Activated CD8-positive, alpha-beta memory T cell treated with anti-CD3 and anti-CD28 coated beads, Interleukin-2, amount 50 U/mL, for 24 hours (primary cell): Measurements from ENCODE around the gene PRKCA.

ENCODE experiments used
- DNase-seq: peaks from one replicate; pipeline ENCODE4 v3.0.0-alpha.2; 2020; ENCODE audit errors: extremely low read depth

The PRKCA gene

DNA sequence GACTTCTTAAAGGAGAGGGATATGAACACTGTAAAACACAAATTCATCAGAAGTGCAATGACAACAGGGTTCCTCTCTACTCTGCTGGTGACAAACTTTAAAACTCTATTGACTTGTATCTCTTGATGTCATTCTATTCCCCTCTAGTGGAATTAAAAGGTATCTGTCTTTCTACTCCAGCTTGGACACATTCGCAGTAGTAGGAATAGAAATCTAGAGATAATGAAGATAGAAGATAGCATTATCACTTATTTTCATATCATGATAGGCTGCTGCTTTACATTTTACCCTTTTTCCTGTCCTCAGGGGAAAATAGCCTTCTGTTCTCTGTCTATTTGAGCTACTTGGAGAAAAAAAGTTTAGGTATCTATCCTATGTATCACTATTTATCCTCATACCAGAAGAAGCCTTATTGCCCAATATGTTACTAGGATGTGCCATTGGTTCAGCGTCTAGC is 322.9 kb downstream of the PRKCA start:
- no peak for DNase-seq

DNA sequence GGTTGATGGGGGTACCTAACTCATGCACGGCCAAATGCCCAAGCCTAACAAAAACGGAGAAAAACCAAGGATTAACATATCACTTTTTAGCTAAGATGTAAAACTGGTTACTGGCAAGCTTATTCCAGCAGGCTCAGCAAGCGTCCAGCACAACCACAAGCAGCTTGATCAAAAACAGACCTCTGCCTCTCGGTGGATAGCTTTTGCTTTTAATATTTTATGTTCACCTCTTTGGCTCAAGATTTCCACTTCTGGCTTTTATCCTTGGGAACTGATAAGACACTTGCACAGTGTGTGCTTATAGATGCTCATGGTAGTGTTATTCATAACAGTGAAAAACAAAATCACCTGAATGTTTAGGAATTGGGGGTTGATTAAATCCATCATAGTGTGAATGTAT is 325.6 kb downstream of the PRKCA start:
- no peak for DNase-seq

DNA sequence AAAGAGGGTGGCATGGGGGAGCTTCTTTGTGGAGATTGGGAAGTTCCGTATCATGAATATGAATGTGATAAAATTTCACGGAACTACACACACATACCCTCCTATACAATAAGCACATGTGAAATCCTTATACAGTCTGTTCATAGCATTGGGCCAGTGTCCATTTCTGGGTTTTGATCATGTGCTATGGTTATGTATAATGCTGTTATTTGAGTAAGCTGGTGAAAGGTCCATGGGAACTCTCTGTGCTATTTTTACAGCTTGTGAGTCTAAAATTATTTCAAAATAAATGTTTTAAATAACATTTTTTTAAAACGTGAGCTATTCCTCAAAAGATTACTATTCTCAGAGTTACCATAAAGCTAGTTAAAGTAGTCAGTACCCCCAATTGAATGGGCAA is 327.3 kb downstream of the PRKCA start:
- no peak for DNase-seq

DNA sequence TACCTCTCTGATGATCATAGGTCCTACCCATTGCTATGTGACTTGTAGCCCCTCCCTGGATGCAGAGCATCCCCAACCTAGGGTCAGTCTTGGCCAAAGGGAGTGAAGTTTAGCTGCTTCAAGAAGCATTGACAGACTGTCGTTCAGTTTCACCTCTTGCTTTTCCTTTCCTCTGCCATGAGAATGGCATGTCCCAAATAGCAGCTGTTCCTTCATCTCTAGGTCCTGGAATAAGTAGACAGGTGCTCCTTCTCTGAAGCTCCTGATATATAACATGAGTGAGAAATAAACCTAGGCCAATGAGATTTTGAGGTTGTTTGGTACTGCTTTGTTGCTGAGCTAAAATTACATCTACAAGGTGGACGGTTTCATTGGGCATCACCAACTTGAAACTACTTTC is 328.0 kb downstream of the PRKCA start:
- DNase-seq: no peak

DNA sequence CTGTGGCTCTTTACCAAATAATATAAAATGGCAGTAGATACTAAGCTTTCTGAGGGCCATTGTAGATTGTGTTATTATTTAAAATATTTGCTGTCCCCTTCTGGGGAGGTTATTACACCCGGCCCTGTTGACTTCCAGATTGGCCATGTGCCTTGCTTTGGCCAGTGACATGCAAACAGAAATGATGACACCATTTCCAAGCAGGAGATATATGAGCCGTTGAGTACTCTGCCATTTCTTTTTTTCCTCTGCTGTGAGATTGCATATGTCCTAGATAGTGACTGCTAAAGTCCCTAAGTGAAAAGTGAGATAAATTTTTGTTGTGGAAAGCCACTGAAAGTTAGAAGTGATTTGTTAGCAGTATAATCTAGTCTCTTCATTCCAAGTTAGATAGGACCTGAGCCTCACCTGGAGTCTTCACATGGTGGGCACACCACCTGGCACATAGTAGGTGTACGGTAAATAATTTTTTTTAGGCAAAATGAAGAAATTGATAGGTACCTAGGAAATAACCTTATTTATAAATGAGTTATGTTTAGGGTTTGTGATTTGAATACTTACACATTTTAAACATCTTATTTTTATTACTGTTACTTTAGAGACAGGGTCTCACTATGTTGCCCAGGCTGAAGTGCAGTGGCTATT is 328.5 kb downstream of the PRKCA start:
- no peak for DNase-seq

DNA sequence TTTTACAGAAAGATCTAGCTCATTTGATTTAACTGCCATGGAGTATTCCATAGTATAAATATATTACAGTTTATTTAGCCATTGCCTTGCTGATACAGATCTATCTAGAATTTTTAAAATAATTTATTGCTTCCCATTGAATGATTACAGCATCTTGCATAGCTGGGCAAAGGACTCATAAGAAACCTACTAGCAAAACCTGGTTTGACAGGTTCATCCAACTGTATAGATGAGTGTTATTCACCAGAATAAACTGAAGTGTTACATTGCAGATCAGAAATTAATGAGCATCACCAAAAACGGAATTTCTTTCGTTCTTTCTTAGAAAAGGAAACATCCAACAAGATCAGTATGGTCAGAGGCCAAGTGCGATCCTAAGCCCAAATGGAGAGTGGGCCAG is 330.3 kb downstream of the PRKCA start:
- no peak for DNase-seq

DNA sequence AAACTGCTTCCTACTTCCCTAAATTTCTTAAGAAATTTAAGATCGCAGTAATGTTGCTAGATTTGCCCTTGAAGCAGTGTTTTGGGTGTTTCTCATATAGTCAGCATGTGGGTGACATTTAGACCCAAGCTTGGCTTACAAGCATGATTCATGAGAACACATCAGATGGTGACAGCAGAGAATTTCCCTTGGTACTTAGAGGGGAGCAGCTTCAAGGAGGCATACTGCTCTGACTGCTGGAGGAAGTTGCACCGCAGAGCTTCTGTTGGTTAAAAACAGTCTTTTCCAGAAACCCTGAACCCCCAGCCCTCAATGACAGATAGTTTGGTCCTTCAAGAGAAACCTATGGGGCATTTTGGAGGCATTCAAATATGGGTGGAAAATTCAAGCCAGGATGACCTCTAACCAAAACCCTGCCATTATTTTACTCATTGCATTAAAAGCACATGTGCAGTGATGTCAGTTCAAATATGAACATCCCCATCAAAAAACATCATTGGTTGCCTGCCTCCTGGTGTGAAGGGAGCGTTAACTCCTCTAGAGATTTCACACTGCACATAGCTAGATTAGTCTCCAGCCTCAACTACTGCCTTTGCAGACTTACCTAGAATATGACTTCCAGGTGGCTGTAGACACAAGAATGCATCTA is 331.0 kb downstream of the PRKCA start:
- DNase-seq: no peak

DNA sequence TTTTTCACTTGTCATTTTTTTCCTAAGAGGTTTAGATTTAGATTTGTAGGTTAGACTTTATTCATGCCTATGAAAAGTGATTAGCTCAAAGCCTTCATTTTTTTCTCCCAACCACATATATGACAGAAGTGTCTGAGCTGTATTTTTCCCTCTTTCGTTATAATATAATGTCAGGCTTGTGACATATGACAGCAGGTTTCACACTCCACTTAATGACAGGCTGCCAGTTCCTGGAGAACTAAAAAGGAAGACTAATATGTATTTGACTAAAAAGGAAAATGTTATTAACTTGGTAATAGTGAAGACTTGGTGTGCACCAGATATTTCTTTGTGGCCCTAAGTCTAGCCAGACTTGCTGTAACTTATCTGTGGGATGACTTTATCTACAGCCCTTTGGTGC is 331.8 kb downstream of the PRKCA start:
- no peak for DNase-seq

DNA sequence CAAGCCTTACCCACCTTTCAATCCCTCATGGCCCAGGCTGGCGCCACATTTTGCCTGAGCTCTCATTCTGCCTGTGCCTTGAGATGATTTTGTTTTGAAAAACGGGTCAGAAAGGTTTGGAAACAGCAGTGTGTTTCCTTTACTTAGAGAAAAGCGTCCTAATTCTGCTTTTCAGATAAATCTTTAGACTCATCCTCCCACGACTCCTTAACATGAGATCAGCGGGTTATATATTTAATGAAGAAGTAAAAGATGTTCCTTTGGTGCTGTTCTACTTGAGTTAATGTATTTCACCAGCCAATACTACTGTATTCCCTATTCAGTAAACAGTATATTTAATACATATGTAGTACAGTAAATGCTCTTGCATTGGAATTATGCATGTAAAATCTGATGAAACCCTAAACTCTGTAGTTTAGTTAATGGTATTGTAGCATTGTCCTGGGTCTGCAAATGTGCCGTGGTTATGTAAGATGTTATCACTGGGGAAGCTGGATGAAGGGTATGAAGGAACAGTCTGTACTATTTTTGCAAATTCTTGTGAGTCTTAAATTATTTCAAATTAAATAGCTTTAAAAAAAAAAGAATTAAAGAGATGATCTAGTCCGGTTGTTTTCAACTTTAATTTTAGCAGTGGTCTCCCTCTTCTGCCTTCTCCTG is 333.1 kb downstream of the PRKCA start:
- DNase-seq: no peak

DNA sequence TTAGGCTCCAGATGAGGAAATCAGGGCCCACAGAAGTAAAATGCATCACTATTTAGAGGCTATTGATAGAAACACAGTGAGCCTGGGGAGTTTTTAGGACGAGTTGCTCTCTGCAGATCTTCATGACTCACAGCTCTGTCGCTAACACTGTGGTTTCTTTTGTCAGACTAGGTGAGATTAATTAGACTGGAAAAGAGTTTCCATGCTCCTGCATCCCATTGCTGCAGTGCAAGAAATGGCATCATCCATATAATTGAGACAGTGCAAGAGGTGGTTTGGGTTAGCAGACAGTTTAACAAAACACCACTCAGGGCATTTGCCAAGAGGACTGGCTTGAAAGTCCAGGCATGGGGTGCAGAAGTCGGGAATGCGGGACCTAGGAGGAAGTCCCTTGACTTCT is 333.7 kb downstream of the PRKCA start:
- no peak for DNase-seq

DNA sequence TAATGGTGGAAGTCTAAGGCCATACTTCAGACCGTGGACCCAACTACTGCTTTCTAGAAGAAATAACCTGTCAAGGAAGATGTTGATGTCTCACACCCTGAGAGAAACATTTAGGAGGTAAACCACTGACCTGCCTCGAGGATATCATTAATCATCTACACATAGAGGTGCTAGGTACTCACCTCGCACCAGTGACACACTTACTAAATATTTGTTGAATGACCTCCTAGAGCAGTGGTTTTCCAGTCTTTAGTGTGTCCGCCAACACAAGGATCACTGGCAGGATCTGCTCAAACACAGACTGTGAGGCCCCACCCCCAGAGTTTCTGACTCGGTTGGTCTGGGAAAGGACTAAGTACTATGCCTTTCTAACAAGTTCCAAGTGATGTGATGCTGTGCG is 335.1 kb downstream of the PRKCA start:
- no peak for DNase-seq

DNA sequence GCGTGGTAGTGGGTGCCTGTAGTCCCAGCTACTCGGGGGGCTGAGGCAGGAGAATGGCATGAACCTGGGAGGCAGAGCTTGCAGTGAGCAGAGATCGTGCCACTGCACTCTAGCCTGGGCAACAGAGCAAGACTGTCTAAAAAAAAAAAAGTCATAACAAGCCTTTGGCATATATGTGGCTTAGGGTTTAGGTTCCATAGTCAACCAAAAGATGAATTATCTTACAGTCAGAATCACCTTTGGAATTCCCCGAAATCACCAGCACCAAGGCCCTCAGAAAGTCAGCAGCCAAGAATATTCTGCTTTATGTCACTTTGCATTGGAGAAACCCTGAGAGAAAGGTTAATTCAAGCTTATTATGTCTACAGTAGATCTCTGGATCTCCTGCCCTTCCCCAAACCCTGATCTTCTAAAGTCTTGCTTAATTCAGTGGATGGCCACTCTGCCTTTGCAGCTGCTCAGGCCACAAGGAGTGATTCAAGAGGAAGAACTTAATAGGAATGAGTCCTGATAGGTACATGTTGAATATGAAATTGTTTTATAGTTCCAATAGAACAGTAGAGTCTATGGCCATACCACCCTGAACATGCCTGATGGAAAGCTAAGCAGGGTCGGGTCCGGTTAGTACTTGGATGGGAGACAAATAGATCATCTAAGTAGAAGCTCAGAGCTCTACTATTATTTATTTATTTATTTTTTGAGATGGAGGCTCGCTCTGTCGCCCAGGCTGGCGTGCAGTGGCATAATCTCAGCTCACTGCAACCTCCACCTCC is 336.5 kb downstream of the PRKCA start:
- DNase-seq: no peak

DNA sequence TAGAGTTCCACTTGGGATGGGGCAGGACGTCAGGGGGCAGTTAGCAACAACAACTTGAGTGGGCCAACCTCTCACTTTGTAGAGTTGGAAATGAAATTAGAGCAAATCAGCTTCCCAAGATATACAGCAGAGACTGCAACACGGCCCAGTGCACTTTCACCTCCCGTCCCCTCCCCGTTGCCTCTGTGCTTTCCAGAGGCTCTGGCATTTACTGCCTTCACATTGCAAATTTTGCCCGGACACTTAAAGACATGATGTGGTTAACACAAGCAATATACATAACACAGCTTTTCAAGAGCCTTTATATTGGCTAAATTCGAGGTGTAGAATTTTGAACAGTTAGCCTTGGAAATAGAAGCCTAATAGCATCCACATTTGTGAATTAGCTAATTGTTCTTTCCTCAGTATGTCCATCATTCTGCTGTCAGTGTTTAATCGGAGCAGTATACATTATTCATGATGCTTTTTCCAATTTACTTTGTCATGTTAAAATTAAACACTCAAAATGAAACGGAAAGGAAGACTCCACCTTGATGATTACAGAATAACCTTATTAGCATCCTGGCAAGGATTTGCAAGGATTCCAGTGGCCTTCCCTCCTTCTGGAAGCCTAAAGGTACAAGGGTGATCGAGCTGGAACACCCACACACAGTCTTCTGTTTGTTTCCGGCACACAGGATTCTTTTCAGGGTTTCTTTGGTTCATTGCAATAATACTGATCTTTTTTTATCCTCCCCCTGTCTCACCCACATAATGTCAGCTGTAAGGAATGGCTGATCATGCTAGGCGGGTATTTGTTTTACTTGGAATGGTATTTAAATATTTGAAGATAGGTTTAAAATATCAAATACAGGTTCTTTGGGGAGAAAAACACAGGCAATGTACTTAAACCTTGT is 341.6 kb downstream of the PRKCA start:
- DNase-seq: no peak

DNA sequence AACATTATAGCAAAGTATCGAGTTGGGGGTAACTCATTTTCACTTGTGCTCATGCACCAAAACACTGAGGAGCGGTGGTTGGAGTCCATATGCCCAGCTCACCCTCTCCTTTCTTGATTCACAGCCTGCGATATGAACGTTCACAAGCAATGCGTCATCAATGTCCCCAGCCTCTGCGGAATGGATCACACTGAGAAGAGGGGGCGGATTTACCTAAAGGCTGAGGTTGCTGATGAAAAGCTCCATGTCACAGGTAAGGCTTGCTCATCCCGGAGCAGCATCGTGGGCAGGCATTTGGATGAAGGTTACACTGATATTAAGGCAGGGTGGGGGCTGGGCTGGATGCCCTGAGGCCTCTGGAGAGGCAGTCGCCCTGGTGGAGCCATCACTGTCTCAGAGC is 342.8 kb downstream of the PRKCA start:
- no peak for DNase-seq

DNA sequence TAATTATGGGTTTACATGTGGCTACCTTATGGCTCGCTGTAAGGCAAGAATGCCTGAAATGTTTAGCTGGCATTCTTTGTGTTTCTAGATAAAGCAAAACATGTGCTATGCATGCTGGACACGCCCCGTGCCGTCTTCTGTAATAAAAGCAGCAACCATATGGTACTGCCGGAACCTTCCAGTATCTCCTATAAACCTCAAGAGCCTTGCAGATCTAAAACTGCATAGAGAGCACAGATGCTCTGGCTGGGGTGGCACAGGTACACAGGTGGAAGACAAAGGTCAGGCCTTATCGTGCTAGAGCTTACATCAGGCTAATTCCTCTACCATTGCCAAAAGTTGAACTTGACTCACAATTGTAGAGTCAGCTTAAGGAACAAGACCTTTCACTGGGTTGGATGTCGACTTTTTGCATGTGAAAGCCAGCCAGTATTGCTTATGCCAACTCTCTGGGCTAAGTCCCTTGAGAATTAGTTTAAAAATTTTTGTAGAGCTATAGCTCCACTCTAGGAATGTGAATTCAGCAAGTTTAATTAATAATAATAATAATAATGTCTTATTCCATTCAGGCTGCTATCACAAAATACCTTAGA is 345.1 kb downstream of the PRKCA start:
- no peak for DNase-seq

DNA sequence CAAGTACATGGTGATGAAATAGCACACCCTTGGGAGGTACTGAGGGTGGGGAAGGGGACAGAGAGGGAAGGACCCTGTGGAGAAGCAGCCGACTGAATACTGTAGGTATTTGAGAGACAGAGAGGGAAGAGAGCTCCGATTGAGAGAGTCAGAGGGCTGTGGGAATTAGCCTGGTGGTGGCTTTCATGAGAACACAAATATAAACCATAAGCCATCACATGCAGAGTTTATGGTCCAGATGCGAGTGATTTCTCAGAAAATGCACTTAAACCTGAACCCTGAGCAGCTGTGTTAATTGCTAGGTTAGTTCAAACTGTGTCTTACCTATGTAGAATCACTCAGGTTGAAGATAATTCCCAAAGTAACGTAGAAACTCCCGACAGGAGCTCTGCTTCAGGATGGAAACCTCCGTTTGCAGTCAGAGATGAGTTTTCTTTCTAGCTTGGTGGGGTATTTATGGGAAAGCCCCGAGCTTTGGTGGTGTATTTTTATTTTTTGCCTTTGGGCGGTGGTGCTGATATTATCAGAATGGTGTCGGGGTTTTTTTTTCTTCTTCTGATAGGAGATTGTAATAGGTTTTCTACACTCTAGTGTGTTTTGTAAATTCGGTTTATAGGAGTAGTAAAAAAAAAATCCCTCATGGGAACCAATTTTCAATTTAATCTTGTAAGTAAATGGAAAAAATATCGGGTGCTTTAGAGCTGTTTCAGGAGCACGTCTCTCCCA is 347.6 kb downstream of the PRKCA start:
- DNase-seq: no peak

DNA sequence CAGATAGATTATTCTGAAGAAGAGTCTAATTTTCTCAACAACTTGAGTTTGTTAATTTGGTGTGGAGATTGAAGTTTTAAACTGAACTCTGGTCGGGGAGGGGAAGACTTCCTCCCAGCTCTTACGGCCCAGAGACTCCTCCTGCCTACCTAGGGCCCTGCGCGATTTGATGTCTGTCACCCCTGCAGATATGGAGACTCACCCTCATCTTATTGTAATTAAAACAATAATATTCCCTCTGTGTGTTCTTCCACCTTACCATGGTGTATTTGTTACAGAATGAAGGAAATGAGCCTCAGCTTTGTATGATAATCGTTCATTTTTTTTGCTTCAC is 348.1 kb downstream of the PRKCA start:
- no peak for DNase-seq

DNA sequence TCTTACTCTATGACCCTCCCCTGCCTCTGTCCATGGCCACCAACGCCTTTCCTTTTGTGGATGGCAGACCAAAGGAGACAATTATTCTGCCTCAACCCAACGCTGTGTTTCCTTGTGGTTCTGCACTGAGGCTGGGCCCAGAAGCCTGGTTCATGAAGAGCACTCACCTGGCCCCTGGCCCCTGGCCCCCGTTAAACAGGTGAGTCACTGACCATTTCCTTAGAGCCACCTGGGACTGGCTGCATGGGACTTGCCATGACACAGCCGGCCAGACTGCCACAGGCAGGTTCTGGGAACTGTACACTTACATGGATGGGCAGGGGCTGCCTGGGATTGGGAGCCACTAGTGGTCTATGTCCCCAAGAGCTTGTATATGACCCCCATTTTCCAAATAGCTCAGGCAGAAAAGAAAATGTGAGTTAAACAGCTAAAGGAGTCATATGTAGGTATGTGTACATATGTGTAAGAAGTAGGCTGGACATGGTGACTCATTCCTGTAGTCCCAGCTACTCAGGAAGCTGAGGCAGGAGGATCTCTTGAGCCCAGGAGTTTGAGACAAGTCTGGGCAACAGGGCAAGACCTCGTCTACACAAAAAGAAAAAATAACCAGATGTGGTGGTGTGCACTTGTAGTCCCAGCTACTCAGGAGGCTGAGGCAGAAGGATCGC is 350.6 kb downstream of the PRKCA start:
- no peak for DNase-seq

DNA sequence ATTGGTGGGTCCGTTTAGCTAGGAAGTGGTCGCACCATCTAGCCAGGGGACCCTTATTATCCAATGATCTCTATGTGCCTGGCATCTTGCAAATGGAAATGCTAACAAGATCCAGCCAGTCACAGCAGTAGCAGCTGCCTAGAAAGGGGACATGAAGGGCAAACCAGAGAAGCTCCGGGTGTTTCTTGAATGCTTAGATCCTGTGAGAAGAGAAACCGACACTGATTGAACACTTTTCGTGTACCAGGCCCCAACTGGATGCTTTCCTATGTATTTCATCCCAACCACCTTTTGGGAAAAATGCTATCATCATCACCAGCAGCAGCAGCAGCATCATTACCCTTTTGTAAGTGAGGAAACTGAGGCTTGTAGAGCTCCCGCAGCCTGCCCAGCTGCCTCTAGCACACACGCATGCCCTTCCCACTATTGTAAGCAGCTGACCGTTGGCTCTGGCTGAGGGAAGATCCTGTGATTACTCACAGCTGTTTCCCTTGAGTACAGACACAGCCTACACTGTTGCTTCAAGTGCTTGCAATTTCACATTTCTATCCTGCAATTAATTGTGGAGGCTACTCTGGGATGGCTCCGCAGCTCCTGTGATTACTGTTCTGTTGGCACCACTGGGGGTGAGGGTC is 351.8 kb downstream of the PRKCA start:
- DNase-seq: no peak

DNA sequence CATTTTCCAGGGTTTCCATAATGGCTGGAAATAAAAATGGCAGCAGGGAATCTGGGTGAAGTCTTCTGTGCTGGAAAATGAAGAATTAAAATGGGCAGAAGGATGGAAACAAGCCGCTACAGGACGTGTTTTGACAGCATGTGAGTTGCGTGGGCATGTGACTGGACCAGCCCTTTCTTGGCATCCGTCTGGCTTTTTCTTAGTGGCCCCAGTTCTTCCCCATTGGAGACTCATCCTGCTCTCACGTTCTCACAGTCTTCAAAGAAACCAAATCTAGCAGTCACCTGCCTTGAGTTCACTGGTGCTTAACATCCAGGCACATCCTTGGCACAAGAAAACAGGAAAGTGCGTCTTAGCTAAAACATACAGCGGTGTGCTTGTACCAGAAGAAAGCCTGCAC is 352.4 kb downstream of the PRKCA start:
- no peak for DNase-seq
